Measurements from ENCODE around the gene PDXP.

DNA sequence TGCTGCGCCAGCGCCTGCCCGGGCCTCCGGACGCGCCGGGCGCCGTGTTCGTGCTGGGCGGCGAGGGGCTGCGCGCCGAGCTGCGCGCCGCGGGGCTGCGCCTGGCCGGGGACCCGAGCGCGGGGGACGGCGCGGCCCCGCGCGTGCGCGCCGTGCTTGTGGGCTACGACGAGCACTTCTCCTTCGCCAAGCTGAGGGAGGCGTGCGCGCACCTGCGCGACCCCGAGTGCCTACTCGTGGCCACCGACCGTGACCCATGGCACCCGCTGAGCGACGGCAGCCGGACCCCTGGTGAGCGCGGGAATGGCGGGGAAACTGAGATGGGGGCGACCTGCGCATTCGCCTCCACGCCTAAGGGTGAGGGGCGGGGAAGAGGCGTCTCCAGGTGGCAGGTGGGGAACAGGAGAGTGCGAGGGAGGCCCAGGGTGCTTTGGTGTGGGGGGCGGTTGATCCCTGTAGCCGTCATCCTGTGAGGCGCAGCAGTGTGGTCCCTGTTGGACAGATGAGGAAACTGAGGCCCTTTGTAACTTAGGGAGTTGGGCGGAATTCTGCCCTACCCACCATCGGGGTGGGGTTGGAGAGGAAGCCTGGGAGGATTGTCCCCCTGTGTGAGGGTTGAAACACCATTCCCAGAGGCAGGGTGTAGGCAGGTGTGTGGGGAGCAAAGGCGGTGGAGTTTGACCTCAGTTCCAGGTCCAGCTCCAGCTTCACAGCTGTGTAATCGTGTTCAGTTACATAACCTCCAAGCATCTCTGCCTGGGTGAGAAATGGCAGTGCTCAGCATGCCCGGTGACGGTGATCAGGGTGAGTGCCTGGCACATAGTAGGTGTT lies 758 bp downstream of the PDXP start:
- TF ChIP-seq, protein P1, sequence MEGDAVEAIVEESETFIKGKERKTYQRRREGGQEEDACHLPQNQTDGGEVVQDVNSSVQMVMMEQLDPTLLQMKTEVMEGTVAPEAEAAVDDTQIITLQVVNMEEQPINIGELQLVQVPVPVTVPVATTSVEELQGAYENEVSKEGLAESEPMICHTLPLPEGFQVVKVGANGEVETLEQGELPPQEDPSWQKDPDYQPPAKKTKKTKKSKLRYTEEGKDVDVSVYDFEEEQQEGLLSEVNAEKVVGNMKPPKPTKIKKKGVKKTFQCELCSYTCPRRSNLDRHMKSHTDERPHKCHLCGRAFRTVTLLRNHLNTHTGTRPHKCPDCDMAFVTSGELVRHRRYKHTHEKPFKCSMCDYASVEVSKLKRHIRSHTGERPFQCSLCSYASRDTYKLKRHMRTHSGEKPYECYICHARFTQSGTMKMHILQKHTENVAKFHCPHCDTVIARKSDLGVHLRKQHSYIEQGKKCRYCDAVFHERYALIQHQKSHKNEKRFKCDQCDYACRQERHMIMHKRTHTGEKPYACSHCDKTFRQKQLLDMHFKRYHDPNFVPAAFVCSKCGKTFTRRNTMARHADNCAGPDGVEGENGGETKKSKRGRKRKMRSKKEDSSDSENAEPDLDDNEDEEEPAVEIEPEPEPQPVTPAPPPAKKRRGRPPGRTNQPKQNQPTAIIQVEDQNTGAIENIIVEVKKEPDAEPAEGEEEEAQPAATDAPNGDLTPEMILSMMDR (IDR thresholded peaks at IDR 0.05) = no peak
- TF ChIP-seq POLR2A (IDR thresholded peaks at IDR 0.05) = no peak

Measured in esophagus squamous epithelium (tissue), 4 donors.